HL-60 (cell line): ENCODE measurements around the gene PARD3.

Experiments
- DNase-seq, 2 experiments: peaks; one replicate each; pipeline ENCODE4 v3.0.0-alpha.2; 2010 to 2020; ENCODE audit warnings: low read depth in 1 of 2, low spot score in 1 of 2
- H3K27ac ChIP-seq: fragments of 250-450 bp; sonication (Bioruptor Pico); replicated peaks from 2 replicates; pipeline ENCODE4 v1.5.1; 2020; ENCODE audit warnings: mild to moderate bottlenecking, moderate library complexity
- H3K27me3 ChIP-seq: fragments of 250-450 bp; sonication (Bioruptor Pico); 2 replicates; pipeline ENCODE4 v1.5.1; 2021; ENCODE audit warnings: mild to moderate bottlenecking, moderate library complexity; ENCODE audit not compliant: insufficient read depth, poor library complexity, severe bottlenecking
- H3K4me3 ChIP-seq: replicated peaks from 2 replicates; pipeline ENCODE4 v1.5.1; 2011; ENCODE audit warnings: mild to moderate bottlenecking, control low read depth, low read length; ENCODE audit not compliant: insufficient read depth
- GABPA ChIP-seq: IDR thresholded peaks from 2 replicates; pipeline ENCODE4 v1.6.1; 2012; ENCODE audit warnings: low read depth
- POLR2AphosphoS5 ChIP-seq: IDR thresholded peaks from 2 replicates; pipeline ENCODE4 v1.6.1; 2012; ENCODE audit warnings: low read depth
- SPI1 ChIP-seq: IDR thresholded peaks from 2 replicates; pipeline ENCODE4 v1.6.1; 2012; ENCODE audit warnings: low read depth, mild to moderate bottlenecking, borderline replicate concordance
- TF ChIP-seq, protein P1 (sequence below): IDR thresholded peaks from 2 replicates; pipeline ENCODE4 v1.6.1; 2012; ENCODE audit warnings: low read depth; ENCODE audit not compliant: insufficient replicate concordance
- TF ChIP-seq, protein P2 (sequence below): IDR thresholded peaks from one replicate; pipeline ENCODE4 v1.5.1; 2011; ENCODE audit warnings: low read length, control low read depth, inconsistent platforms; ENCODE audit not compliant: insufficient read depth

PARD3 gene

DNA sequence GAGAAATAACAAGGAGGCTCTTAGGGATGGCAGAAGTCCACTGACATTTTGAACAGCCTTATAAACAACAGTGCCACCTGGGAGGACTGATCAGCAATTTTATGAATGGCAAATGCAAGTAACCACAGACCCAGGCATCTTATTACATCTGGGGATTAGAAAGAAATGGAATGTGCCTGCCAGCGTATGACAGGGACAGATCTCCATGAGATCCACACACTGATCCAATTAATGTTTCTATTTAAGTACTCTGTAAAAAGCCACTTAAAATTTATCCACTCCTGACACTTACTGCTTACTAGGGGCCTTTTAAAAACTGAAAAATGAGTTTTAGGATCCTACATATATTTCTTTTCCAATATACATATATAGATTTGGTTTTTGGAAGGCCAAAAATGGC is 28.6 kb downstream of the PARD3 start:
- DNase-seq = no peak
- TF ChIP-seq, protein P1, sequence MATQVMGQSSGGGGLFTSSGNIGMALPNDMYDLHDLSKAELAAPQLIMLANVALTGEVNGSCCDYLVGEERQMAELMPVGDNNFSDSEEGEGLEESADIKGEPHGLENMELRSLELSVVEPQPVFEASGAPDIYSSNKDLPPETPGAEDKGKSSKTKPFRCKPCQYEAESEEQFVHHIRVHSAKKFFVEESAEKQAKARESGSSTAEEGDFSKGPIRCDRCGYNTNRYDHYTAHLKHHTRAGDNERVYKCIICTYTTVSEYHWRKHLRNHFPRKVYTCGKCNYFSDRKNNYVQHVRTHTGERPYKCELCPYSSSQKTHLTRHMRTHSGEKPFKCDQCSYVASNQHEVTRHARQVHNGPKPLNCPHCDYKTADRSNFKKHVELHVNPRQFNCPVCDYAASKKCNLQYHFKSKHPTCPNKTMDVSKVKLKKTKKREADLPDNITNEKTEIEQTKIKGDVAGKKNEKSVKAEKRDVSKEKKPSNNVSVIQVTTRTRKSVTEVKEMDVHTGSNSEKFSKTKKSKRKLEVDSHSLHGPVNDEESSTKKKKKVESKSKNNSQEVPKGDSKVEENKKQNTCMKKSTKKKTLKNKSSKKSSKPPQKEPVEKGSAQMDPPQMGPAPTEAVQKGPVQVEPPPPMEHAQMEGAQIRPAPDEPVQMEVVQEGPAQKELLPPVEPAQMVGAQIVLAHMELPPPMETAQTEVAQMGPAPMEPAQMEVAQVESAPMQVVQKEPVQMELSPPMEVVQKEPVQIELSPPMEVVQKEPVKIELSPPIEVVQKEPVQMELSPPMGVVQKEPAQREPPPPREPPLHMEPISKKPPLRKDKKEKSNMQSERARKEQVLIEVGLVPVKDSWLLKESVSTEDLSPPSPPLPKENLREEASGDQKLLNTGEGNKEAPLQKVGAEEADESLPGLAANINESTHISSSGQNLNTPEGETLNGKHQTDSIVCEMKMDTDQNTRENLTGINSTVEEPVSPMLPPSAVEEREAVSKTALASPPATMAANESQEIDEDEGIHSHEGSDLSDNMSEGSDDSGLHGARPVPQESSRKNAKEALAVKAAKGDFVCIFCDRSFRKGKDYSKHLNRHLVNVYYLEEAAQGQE = no peak
- TF ChIP-seq POLR2AphosphoS5 (no peak), SPI1 (no peak), GABPA (no peak)
- TF ChIP-seq, protein P2, sequence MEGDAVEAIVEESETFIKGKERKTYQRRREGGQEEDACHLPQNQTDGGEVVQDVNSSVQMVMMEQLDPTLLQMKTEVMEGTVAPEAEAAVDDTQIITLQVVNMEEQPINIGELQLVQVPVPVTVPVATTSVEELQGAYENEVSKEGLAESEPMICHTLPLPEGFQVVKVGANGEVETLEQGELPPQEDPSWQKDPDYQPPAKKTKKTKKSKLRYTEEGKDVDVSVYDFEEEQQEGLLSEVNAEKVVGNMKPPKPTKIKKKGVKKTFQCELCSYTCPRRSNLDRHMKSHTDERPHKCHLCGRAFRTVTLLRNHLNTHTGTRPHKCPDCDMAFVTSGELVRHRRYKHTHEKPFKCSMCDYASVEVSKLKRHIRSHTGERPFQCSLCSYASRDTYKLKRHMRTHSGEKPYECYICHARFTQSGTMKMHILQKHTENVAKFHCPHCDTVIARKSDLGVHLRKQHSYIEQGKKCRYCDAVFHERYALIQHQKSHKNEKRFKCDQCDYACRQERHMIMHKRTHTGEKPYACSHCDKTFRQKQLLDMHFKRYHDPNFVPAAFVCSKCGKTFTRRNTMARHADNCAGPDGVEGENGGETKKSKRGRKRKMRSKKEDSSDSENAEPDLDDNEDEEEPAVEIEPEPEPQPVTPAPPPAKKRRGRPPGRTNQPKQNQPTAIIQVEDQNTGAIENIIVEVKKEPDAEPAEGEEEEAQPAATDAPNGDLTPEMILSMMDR = no peak
- no peak overlapping the region for H3K4me3 ChIP-seq
- H3K27me3 ChIP-seq = no peaks in the 10 kb centered on the region
- H3K27ac ChIP-seq = no peak overlapping the region

DNA sequence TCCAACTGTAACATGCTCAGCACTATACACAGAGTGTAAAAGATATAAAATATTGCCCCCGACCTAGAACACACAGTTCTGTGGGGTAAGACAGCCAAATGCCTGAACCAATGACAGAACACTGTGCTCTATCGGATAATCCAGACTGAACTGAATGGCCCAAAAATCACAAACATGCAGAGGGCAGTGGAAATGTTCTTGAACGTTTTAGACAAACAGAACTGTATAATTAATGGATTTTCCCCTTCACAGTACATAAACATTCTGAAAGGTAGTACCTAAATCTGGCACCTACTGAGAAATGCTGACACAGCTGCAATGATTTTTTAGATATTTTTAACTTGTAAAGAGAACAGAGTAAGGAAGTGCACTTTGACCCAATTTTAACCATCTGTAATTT is 33.4 kb downstream of the PARD3 start:
- no peak overlapping the region for H3K27ac ChIP-seq
- TF ChIP-seq POLR2AphosphoS5 = no peak
- no peak for TF ChIP-seq SPI1
- TF ChIP-seq, protein P1 = no peak
- no peak for TF ChIP-seq GABPA
- TF ChIP-seq, protein P2 = no peak
- no peak for DNase-seq
- no peaks in the 10 kb centered on the region for H3K27me3 ChIP-seq
- H3K4me3 ChIP-seq = no peak overlapping the region

DNA sequence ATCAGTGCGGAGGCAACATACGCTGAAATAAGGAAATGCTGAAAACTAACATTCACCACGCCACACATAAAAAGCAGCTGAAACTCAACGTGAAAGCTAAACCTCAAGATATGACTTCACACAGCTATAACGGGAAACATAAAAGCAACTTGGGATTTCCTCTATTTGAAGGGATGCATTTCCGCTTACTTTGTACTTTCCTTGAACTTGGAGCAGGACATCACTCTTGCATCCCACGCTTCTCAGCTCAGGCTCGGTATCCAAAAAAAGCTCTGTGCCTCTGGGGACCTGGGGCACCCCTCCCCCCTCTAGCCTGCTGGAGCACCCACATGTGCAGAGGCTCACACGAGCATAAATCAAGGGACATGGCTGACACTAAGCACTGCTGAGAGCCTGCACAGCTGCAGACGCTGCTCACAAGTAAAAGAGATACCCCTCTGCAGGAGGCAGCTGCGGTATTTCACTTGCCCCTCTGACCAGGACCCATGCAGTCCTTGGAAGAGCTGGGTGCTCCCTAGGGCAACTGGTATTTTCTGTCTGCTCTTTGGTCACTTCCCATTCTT is 34.2 kb downstream of the PARD3 start:
- TF ChIP-seq POLR2AphosphoS5 (no peak), GABPA (no peak), SPI1 (no peak; the same call in 1 of the 2 replicates)
- TF ChIP-seq, protein P1 = no peak
- TF ChIP-seq, protein P2 = no peak
- DNase-seq = no peak
- H3K27me3 ChIP-seq = no peaks in the 10 kb centered on the region
- no peak overlapping the region for H3K27ac ChIP-seq
- no peak overlapping the region for H3K4me3 ChIP-seq
